ENCODE results near the gene GPR107. TPM values are rescaled to one million over a fixed set of nuclear protein-coding genes. Genes with fewer than 3 reads are reported as not detected.

The GPR107 gene
- total and polyA plus RNA-seq, 12 donors, result 8.9 to 45.9 (median 30.8) TPM

- WGBS, 4 donors, result 75 to 84% (median 78%) methylated on average over 9 to 12 of the region's 12 CpGs; no CpG with 5 or more reads in 1 of the 4 donors
- intact Hi-C loops (cut with DNase I), result no loop called here
- TF ChIP-seq POLR2A (IDR thresholded peaks at IDR 0.05), result no peak
- no peak for TF ChIP-seq CTCF (IDR thresholded peaks at IDR 0.05)
- H3K27me3 ChIP-seq, result no peaks in the 10 kb centered on the region
- no peak overlapping the region for H3K27ac ChIP-seq
- no peaks in the 10 kb centered on the region for H3K9me3 ChIP-seq (replicated peaks in 1 of 3)
- no peak for DNase-seq
- no peaks in the 10 kb centered on the region for H3K36me3 ChIP-seq (replicated peaks in 1 of 2)
- peaks cover 6 to 34% of the 10 kb centered on the region in 2 donors for H3K4me1 ChIP-seq (replicated peaks in 1 of 2)
- H3K4me3 ChIP-seq, result no peak overlapping the region
Observed at GRCh38 chr9:130142056-130142455, 88.3 kb downstream of the GPR107 start.

DNA sequence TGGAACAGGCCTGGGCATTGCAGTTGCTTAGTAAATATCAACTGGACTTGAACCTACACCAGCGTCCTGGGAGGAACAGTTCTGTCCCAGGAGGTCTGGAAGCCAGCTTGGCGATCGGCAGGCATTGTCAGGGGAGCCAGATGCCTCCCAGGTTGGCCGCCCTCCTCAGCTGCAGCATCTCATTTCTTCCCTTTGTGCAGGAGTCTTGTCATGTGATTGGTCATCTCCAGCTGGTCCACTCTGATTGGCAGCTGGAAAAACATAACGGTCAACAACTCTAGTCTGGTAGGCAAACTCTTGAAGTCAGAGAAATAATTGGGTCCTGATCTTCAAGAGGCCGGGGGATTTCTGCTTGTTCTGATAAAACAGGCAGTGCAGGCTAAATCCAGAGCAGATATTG lies 88.9 kb downstream of the GPR107 start:
- H3K27ac ChIP-seq, result no peak overlapping the region
- H3K27me3 ChIP-seq, result no peaks in the 10 kb centered on the region
- H3K4me1 ChIP-seq (replicated peaks in 1 of 2), result peaks cover 6 to 34% of the 10 kb centered on the region in 2 donors
- H3K9me3 ChIP-seq (replicated peaks in 1 of 3), result no peaks in the 10 kb centered on the region
- H3K4me3 ChIP-seq, result no peak overlapping the region
- TF ChIP-seq POLR2A (IDR thresholded peaks at IDR 0.05), result no peak
- no peak for TF ChIP-seq CTCF (IDR thresholded peaks at IDR 0.05)
- WGBS, 4 donors, result 76 to 90% (median 88%) methylated on average over 5 to 6 of the region's 6 CpGs
- no peaks in the 10 kb centered on the region for H3K36me3 ChIP-seq (replicated peaks in 1 of 2)
- no peak for DNase-seq
- intact Hi-C loops (cut with DNase I), result no loop called here

DNA sequence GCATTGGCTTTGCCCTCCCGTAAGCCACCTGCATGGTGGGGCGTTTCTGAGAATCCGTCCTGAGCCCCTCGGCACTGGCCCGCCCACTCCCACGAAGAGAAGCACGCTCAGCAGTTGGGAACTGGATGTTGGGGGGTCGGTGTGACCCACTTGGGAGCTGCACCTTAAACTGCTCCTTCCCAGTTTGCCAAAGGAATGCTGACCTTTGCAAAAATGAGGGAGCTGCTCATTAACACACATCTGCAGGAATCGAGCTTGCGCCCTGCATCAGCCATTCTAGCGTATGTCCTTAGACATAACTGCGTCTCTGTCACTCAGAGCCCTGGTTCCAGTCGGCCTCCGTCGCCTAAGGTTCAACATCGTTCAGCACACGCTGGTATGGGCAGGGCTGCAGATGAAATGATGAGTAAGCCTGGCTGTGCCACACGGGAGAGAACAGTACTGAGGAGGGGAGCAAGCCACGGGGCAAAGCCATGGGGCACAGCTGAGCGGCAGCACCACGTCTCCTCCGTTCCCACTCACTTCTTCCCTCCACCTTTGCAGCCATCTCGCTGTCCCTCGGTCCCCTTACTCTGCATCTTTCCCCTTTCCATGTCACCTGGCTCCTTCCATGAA lies 89.7 kb downstream of the GPR107 start:
- no peak overlapping the region for H3K27ac ChIP-seq
- 76 to 81% (median 79%) methylated on average over 24 of the region's 24 CpGs for WGBS, 4 donors
- intact Hi-C loops (cut with DNase I), result no loop called here

DNA sequence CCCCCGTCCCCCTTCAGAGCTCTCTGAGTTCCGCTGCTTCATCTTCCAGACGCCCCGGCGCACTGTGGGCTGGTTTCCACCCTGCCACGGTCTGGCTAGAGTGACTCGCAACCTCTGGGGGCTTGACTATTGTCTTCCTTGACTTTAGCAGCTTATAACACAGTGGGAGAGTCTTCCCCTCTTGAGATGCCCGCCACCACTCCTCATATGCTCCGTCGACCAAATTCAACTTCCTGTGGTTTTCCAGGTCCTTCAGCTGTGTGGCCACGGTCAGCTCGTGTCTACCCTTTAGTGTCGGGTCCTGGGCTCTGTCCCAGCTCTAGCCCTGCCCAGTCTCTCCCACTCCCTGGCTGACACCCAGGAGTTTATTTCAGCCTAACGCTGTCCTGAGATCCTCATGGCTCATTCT lies 90.3 kb downstream of the GPR107 start:
- 41 to 48% (median 44%) methylated on average over 14 of the region's 14 CpGs for WGBS, 4 donors
- no peaks in the 10 kb centered on the region for H3K27me3 ChIP-seq
- peak in 6 of 7 donors; percentile 49 to 78 (median 74) for DNase-seq
- H3K27ac ChIP-seq, result no peak overlapping the region
- no peak overlapping the region for H3K4me3 ChIP-seq
- no peaks in the 10 kb centered on the region for H3K36me3 ChIP-seq (replicated peaks in 1 of 2)
- H3K9me3 ChIP-seq (replicated peaks in 1 of 3), result no peaks in the 10 kb centered on the region
- no peak for TF ChIP-seq CTCF (IDR thresholded peaks at IDR 0.05)
- no peak for TF ChIP-seq POLR2A (IDR thresholded peaks at IDR 0.05)
- peaks cover 5 to 22% of the 10 kb centered on the region in 2 donors for H3K4me1 ChIP-seq (replicated peaks in 1 of 2)
- intact Hi-C loops (cut with DNase I), result no loop called here

More for the DNA sequence above, 89.7 kb downstream of the GPR107 start:
- H3K4me1 ChIP-seq (replicated peaks in 1 of 2), result peaks cover 6 to 28% of the 10 kb centered on the region in 2 donors
- no peaks in the 10 kb centered on the region for H3K27me3 ChIP-seq
- TF ChIP-seq POLR2A (IDR thresholded peaks at IDR 0.05), result no peak
- TF ChIP-seq CTCF (IDR thresholded peaks at IDR 0.05), result no peak
- H3K9me3 ChIP-seq (replicated peaks in 1 of 3), result no peaks in the 10 kb centered on the region
- H3K4me3 ChIP-seq, result no peak overlapping the region
- no peaks in the 10 kb centered on the region for H3K36me3 ChIP-seq (replicated peaks in 1 of 2)
- no peak for DNase-seq
